ENCODE results near the gene HSPA1L.
"Not testable (repeated sequence)": the region's sequence is repeated elsewhere in the genome, so short reads cannot be mapped to it uniquely, and the experiment has no call there.

DNA sequence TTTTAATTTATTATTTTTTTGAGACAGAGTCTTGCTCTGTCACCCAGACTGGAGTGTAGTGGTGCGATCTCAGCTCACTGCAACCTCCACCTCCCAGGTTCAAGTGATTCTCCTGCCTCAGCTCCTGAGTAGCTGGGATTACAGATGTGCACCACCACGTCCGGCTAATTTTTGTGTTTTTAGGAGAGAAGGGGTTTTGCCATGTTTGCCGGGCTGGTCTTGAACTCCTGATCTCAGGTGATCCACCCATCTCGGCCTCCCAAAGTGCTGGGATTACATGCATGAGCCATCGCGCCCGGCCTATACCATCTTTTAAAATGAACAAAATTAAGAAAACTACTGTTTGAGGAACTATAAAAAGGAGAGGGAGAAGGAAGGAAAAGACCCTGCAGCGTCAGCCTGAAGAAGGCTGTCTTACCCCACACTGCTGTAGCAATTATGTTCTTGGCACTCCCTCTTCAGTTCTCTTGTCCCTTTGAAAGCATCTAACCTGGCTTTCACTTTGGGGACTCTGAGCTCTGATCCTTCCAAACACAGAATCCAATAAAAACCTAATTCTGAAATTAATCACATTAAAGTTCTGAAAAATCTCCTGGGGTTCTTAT, 8.6 kb upstream of the HSPA1L start:
- TF ChIP-seq, protein P1, sequence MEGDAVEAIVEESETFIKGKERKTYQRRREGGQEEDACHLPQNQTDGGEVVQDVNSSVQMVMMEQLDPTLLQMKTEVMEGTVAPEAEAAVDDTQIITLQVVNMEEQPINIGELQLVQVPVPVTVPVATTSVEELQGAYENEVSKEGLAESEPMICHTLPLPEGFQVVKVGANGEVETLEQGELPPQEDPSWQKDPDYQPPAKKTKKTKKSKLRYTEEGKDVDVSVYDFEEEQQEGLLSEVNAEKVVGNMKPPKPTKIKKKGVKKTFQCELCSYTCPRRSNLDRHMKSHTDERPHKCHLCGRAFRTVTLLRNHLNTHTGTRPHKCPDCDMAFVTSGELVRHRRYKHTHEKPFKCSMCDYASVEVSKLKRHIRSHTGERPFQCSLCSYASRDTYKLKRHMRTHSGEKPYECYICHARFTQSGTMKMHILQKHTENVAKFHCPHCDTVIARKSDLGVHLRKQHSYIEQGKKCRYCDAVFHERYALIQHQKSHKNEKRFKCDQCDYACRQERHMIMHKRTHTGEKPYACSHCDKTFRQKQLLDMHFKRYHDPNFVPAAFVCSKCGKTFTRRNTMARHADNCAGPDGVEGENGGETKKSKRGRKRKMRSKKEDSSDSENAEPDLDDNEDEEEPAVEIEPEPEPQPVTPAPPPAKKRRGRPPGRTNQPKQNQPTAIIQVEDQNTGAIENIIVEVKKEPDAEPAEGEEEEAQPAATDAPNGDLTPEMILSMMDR (IDR thresholded peaks at IDR 0.05), result not testable (repeated sequence)
- TF ChIP-seq POLR2A (IDR thresholded peaks at IDR 0.05), result not testable (repeated sequence)
